ENCODE measurements around the gene LIF. TPM values are rescaled to one million over a fixed set of nuclear protein-coding genes. Genes with fewer than 3 reads are reported as not detected.

Gene LIF
- total RNA-seq, 2 experiments from 2014 or later = 160 to 161 TPM

DNA sequence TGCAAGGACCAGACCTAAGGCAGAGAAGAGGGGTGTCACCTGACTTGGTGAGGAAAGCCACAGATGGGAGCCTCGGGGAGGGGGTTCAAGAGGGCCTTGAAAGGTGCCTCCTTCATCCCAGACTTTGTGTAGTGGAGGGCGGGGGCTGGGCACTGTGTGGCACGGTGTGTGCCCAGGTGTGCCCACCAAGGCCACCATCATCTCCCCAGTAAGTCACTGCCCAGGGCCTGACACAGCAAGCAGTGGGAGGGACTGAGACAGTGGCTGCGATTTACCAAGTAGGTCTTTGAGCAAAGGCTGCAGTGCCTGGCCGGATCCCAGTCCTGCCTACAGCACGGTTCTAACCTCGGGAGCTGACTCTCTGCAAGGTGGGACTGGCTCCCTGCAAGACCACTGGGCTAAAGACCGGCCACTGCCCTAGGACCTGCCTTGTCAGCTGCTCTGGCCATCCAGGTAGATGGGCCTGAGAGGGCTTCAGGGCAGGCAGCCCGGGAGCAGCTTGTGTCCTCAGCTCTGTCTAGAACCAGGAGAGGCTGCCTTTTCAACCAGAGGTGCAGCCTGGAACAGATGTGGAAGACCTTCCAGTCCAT is 18.7 kb upstream of the LIF start:
- POLR2A ChIA-PET = interaction anchor here (0.8 to 2.4 kb wide), 8 partner anchors 14 to 160 kb away, joined by 3 to 14 read pairs (median 4); partner anchors contain the start of gene CASTOR1
- CTCF ChIA-PET = interaction anchor here (1.4 to 4.5 kb wide), 5 partner anchors 19 to 161 kb away, joined by 3 to 45 read pairs (median 17); partner anchors contain the start of gene RNF215
- Mint-ChIP-seq H3K9me3 (no peaks in the 10 kb centered on the region), H3K4me3 (peak overlapping the region; percentile 95), H3K36me3 (ENCODE audit: low read depth) (peaks cover 64% of the 10 kb centered on the region), H3K27me3 (no peaks in the 10 kb centered on the region), H3K4me1 (ENCODE audit: low read depth) (peaks cover 40% of the 10 kb centered on the region), H3K27ac (peak overlapping the region; percentile 99)
- TF ChIP-seq, protein P1, sequence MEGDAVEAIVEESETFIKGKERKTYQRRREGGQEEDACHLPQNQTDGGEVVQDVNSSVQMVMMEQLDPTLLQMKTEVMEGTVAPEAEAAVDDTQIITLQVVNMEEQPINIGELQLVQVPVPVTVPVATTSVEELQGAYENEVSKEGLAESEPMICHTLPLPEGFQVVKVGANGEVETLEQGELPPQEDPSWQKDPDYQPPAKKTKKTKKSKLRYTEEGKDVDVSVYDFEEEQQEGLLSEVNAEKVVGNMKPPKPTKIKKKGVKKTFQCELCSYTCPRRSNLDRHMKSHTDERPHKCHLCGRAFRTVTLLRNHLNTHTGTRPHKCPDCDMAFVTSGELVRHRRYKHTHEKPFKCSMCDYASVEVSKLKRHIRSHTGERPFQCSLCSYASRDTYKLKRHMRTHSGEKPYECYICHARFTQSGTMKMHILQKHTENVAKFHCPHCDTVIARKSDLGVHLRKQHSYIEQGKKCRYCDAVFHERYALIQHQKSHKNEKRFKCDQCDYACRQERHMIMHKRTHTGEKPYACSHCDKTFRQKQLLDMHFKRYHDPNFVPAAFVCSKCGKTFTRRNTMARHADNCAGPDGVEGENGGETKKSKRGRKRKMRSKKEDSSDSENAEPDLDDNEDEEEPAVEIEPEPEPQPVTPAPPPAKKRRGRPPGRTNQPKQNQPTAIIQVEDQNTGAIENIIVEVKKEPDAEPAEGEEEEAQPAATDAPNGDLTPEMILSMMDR (IDR thresholded peaks at IDR 0.05) = no peak
- ATAC-seq (no peak), DNase-seq (no peak)
- intact Hi-C loops (cut with micrococcal nuclease) = no loop called here

DNA sequence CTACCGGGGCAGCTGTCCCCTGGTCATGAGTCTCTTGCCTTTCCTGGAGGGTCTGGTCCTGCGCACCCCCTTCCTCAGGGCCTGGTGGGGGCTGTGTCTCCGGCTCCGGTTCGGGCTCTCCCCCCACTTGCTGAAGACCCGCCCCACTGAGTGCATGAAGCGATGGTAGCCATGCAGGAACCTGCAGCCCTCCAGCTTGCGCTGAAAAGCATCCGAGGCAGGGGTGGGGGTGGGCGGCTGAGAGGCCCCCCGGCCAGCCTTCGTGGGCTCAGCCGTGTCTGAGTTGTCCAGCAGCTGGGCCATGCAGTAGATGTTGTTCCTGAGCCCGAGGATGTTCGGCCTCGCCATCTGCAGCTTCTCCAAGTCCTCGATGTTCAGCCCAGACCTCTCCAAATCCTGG is 17.3 kb upstream of the LIF start:
- Mint-ChIP-seq H3K4me3 (peak overlapping the region; percentile 95), H3K27me3 (no peaks in the 10 kb centered on the region), H3K4me1 (ENCODE audit: low read depth) (peaks cover 38% of the 10 kb centered on the region), H3K9me3 (no peaks in the 10 kb centered on the region), H3K36me3 (ENCODE audit: low read depth) (peaks cover 54% of the 10 kb centered on the region), H3K27ac (peak overlapping the region; percentile 83)
- CTCF ChIA-PET = interaction anchor here (0.7 to 4.5 kb wide), 20 partner anchors 8 to 163 kb away, joined by 3 to 45 read pairs (median 4); partner anchors contain the start of gene RNF215
- POLR2A ChIA-PET = interaction anchor here (0.6 to 2.4 kb wide), 6 partner anchors 15 to 158 kb away, joined by 3 to 14 read pairs (median 5); no protein-coding TSS in a partner anchor
- DNase-seq = no peak
- no peak for ATAC-seq
- TF ChIP-seq, protein P1 (IDR thresholded peaks at IDR 0.05) = no peak
- intact Hi-C loops (cut with micrococcal nuclease) = no loop called here

DNA sequence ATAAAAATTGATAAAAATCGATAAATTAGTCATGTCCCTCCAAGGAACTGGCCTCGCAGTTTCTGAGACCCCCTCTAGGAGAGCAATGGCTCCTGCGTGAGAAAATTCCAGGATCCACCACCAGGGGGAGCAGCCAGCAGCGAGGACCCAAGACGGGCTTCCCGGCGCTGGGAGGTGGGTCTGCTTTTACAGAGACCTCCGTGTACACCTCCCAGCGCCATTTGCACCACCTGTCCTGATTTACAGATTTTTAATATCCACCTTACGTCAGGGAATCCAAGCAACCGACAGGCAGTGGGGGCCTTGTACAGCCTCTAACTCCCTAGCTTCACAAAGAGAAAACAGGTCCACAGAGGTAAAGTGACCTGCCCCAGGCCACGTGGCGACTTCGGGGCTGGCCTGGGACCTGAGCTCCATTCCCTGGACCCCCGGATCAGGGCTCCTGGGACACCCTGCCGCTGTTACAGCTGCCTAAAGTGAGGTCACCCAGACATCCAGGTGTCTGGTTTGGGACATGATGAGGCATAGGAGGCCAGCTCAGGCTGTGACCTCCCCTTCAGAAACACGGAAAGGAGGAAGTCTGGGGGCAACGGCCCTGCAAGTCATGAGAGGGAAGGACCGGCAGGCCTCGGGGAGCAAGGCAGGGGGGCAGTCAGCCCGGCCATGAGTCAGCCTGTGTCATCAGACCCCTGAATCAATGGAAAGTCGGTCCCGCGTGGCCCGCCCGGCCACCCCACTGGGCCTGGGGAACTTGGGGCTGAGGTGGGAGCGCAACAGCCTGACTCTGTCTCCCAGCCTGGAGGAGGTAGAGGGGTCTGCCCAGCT is 16.6 kb upstream of the LIF start:
- DNase-seq (peak; percentile 88), ATAC-seq (no peak)
- H3K27me3 Mint-ChIP-seq = no peaks in the 10 kb centered on the region
- H3K4me1 Mint-ChIP-seq (ENCODE audit: low read depth) = peaks cover 31% of the 10 kb centered on the region
- POLR2A ChIA-PET = interaction anchor here (0.6 to 2.4 kb wide), 8 partner anchors 16 to 157 kb away, joined by 3 to 14 read pairs (median 4); no protein-coding TSS in a partner anchor
- TF ChIP-seq, protein P1 (IDR thresholded peaks at IDR 0.05) = peak; percentile 100
- H3K36me3 Mint-ChIP-seq (ENCODE audit: low read depth) = peaks cover 49% of the 10 kb centered on the region
- intact Hi-C loops (cut with micrococcal nuclease) = no loop called here
- H3K9me3 Mint-ChIP-seq = no peaks in the 10 kb centered on the region
- H3K4me3 Mint-ChIP-seq = peak overlapping the region; percentile 95
- CTCF ChIA-PET = interaction anchor here (0.6 to 4.5 kb wide), 29 partner anchors 9 to 163 kb away, joined by 3 to 45 read pairs (median 4); partner anchors contain the start of genes LIF, RNF215 and SEC14L2
- H3K27ac Mint-ChIP-seq = peak overlapping the region; percentile 83

DNA sequence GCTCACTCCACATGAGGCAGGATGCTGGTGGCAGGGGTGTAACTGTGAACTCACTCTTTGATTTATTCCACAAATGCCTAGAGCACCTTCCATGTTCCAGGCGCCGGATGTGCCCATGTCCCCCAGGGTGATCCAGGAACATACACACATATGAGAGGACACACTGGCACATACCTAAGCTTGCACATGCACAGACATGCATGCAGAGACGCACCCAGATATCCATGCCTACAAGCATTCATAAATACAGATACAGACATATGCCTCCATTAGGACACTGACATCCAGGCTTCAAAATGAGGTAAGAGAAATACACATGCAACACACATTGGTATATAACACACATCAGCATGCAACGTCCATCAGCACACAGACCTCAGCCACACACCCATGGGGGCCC is 15.6 kb upstream of the LIF start:
- Mint-ChIP-seq H3K27me3 (no peaks in the 10 kb centered on the region), H3K4me1 (ENCODE audit: low read depth) (peaks cover 23% of the 10 kb centered on the region), H3K4me3 (peak overlapping the region; percentile 95), H3K36me3 (ENCODE audit: low read depth) (peaks cover 47% of the 10 kb centered on the region), H3K27ac (peak overlapping the region; percentile 75), H3K9me3 (no peaks in the 10 kb centered on the region)
- CTCF ChIA-PET = interaction anchor here (1.5 to 2.5 kb wide), 6 partner anchors 18 to 141 kb away, joined by 4 to 9 read pairs (median 6); partner anchors contain the start of genes RNF215 and SEC14L2
- intact Hi-C loops (cut with micrococcal nuclease) = no loop called here
- POLR2A ChIA-PET = interaction anchor here (1.0 kb wide), 1 partner anchor 33 kb away, joined by 4 read pairs; no protein-coding TSS in a partner anchor
- no peak for DNase-seq
- TF ChIP-seq, protein P1 (IDR thresholded peaks at IDR 0.05) = no peak
- no peak for ATAC-seq
